Activated CD8-positive, alpha-beta T cell treated with anti-CD3 and anti-CD28 coated beads for 36 hours (primary cell): ENCODE measurements around the gene NPSR1. TPM values are rescaled to one million over a fixed set of nuclear protein-coding genes. Genes with fewer than 3 reads are reported as not detected.

Experiments
- ATAC-seq: fragments of 200-7000 bp; cut with Tn5 transposase; one replicate; pipeline ENCODE4 v1.10.0; 2021; ENCODE audit warnings: mild to moderate bottlenecking, moderate library complexity
- CTCF ChIA-PET: fragments of 350-600 bp; sonication (Branson Sonifier 250); formaldehyde crosslinking; loops from one replicate; lab custom pipeline; 2021; ENCODE audit warnings: antibody characterized with exemption; lab: Charles Lee
- POLR2A ChIA-PET: fragments of 350-600 bp; sonication (Branson Sonifier 250); formaldehyde crosslinking; loops from one replicate; lab custom pipeline; 2021; ENCODE audit warnings: antibody characterized with exemption; lab: Charles Lee
- DNase-seq: peaks from one replicate; pipeline ENCODE4 v3.0.0-alpha.2; 2020
- H3K27ac Mint-ChIP-seq: one replicate; pipeline ENCODE4 v1.8.0; 2021; ENCODE audit warnings: mild to moderate bottlenecking, mixed read lengths
- H3K27me3 Mint-ChIP-seq: one replicate; pipeline ENCODE4 v1.8.0; 2021; ENCODE audit warnings: mixed read lengths
- H3K36me3 Mint-ChIP-seq: one replicate; pipeline ENCODE4 v1.8.0; 2021; ENCODE audit warnings: low read depth, mixed read lengths
- H3K4me1 Mint-ChIP-seq: one replicate; pipeline ENCODE4 v1.8.0; 2021; ENCODE audit warnings: low read depth, mixed read lengths
- H3K4me3 Mint-ChIP-seq: one replicate; pipeline ENCODE4 v1.8.0; 2021; ENCODE audit warnings: mild to moderate bottlenecking, moderate library complexity, mixed read lengths
- H3K9me3 Mint-ChIP-seq: one replicate; pipeline ENCODE4 v1.8.0; 2021; ENCODE audit warnings: mixed read lengths
- CTCF ChIP-seq: fragments of 200-600 bp; IDR thresholded peaks from one replicate; pipeline ENCODE4 v1.8.0; 2022; ENCODE audit warnings: antibody characterized with exemption, mild to moderate bottlenecking
- intact Hi-C: fragments of 100-400 bp; cut with micrococcal nuclease; formaldehyde crosslinking; loops from one replicate; pipeline ENCODE4 v1.10.0; 2022
- total RNA-seq, 2 experiments: library from RNA; stranded (reverse); gene quantifications; one replicate each; pipeline ENCODE4 v1.2.3, GENCODE V29; 2021

NPSR1 gene
- total RNA-seq, 2 experiments from 2014 or later, result not detected

GRCh38 chr7:34838329-34838728, 180.3 kb downstream of the NPSR1 start:
- no peak overlapping the region for H3K4me3 Mint-ChIP-seq
- H3K9me3 Mint-ChIP-seq, result peaks cover 3% of the 10 kb centered on the region
- CTCF ChIA-PET, result interaction anchor here (1.6 kb wide), 1 partner anchor 14 kb away, joined by 6 read pairs; no protein-coding TSS in a partner anchor
- no peak for TF ChIP-seq CTCF
- intact Hi-C loops, result no loop called here
- H3K27ac Mint-ChIP-seq, result no peak overlapping the region
- POLR2A ChIA-PET, result no interaction called here
- DNase-seq, result no peak
- peaks cover 9% of the 10 kb centered on the region for H3K27me3 Mint-ChIP-seq
- no peaks in the 10 kb centered on the region for H3K4me1 Mint-ChIP-seq
- no peaks in the 10 kb centered on the region for H3K36me3 Mint-ChIP-seq
- no peak for ATAC-seq

- ChIA-PET POLR2A (no interaction called here), CTCF (no interaction called here)
- H3K27me3 Mint-ChIP-seq, result peaks cover 9% of the 10 kb centered on the region
- intact Hi-C loops, result no loop called here
- no peak for ATAC-seq
- no peaks in the 10 kb centered on the region for H3K4me1 Mint-ChIP-seq
- TF ChIP-seq CTCF, result no peak
- H3K9me3 Mint-ChIP-seq, result peaks cover 3% of the 10 kb centered on the region
- no peak overlapping the region for H3K4me3 Mint-ChIP-seq
- DNase-seq, result no peak
- H3K27ac Mint-ChIP-seq, result no peak overlapping the region
- H3K36me3 Mint-ChIP-seq, result no peaks in the 10 kb centered on the region
Observed at GRCh38 chr7:34839645-34840044, 181.6 kb downstream of the NPSR1 start.

DNA sequence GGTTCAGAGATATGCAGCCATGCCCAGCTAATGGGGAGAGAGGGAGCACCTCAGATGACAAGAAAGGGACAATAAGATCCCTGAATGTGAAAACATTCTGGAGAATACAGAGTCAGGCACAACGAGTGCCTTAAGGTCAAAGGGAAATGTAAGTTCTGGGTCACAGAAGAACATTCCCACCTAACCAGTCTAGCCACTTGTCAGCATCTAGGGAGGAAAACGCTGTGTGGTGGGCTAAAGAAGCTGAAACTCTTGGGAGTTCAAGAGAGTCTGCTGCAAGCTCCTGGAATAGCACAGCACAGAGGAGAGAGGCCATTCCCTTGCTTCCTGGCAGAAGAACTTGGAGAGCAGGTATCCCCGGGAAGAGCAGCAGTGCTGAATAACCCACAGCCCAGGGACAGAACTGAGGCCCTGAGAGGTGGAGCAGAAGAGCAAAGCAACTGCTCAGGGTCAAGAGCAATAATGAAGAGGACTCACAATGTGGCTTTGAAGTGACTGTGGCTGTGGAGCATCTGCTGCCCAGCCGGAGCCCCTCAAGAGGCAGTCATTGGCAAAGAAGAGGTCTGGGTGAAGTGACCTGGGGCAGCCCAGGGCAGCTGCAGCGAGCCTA, 182.3 kb downstream of the NPSR1 start:
- Mint-ChIP-seq H3K4me3 (no peak overlapping the region), H3K9me3 (peaks cover 3% of the 10 kb centered on the region), H3K36me3 (no peaks in the 10 kb centered on the region), H3K27ac (no peak overlapping the region), H3K4me1 (peaks cover 2% of the 10 kb centered on the region), H3K27me3 (peaks cover 7% of the 10 kb centered on the region)
- TF ChIP-seq CTCF, result no peak
- ATAC-seq (no peak), DNase-seq (no peak)
- CTCF ChIA-PET, result no interaction called here
- intact Hi-C loops, result no loop called here
- POLR2A ChIA-PET, result no interaction called here

DNA sequence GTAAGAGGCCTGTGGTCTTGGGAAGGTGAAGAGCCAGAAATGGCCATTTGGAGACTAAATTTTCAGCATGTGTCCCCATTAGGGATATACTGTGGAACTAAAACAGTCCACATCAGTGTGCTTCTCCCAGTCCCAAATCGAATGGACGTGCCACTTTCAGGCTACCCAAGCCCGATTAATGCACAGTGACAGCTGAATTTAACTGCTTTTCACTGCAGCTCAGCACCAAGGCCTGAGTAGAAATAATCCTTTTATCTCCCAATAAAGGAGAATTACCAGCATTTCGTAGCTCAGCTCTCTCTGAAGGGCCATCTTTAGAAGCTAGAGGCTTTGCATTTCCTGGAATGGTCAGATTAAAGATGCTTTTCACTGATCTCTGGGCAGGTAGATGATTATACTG, 183.3 kb downstream of the NPSR1 start:
- POLR2A ChIA-PET, result no interaction called here
- Mint-ChIP-seq H3K27me3 (peaks cover 7% of the 10 kb centered on the region), H3K9me3 (peaks cover 3% of the 10 kb centered on the region)

More for the DNA sequence above, 183.3 kb downstream of the NPSR1 start:
- Mint-ChIP-seq H3K4me1 (peaks cover 5% of the 10 kb centered on the region), H3K27ac (no peak overlapping the region), H3K36me3 (no peaks in the 10 kb centered on the region), H3K4me3 (no peak overlapping the region)
- TF ChIP-seq CTCF, result no peak
- CTCF ChIA-PET, result no interaction called here
- ATAC-seq (no peak), DNase-seq (no peak)
- intact Hi-C loops, result no loop called here
